ENCODE results near the gene WDR37. TPM values are rescaled to one million over a fixed set of nuclear protein-coding genes. Genes with fewer than 3 reads are reported as not detected.

The WDR37 gene
- total RNA-seq, 1 experiment from 2014 or later: 9.6 TPM

DNA sequence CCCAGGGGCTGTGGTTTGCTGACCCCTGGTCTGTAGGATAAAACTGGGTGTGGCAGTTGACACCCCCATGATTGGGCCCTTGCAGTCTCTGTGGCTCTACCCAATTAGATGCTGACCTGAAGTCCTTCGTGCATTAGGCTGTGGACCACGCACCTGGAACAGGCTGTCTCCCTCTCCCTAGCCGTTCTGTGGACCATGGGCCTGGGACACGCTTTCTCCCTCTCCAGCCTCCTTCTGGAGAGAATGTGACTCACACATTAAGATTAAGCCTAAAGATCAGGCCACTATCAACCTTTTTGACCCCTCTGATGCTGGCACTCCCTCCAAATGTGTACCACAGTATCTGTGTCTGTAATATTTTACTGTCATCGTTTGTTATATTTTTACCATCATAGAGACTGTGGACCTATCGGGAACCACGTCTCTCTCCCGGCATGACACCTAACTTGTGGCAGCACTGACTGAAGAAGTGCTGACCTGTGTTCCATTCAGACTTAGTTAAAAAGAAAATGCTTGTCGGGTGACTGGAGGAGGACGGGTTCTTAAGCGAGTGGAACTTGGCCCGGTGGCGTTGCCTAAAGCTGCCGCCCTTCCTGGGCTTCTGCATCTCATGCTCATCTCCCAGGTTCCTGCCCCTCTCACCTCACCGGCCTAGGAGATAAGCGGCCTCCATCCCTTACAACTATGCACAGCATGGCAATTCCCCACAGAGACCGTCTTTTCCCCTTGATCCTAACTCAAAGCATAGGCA, 92.8 kb downstream of the WDR37 start:
- no peaks in the 10 kb centered on the region for H3K4me1 ChIP-seq (ENCODE audit: control insufficient read depth, insufficient read depth, low read length)
- ATAC-seq (no peak), DNase-seq (ENCODE audit: low read depth, low spot score) (no peak)
- no peak for TF ChIP-seq SIN3A (IDR thresholded peaks at IDR 0.05; ENCODE audit: borderline replicate concordance, insufficient read depth, low read depth, low read length)
- TF ChIP-seq, protein P1, sequence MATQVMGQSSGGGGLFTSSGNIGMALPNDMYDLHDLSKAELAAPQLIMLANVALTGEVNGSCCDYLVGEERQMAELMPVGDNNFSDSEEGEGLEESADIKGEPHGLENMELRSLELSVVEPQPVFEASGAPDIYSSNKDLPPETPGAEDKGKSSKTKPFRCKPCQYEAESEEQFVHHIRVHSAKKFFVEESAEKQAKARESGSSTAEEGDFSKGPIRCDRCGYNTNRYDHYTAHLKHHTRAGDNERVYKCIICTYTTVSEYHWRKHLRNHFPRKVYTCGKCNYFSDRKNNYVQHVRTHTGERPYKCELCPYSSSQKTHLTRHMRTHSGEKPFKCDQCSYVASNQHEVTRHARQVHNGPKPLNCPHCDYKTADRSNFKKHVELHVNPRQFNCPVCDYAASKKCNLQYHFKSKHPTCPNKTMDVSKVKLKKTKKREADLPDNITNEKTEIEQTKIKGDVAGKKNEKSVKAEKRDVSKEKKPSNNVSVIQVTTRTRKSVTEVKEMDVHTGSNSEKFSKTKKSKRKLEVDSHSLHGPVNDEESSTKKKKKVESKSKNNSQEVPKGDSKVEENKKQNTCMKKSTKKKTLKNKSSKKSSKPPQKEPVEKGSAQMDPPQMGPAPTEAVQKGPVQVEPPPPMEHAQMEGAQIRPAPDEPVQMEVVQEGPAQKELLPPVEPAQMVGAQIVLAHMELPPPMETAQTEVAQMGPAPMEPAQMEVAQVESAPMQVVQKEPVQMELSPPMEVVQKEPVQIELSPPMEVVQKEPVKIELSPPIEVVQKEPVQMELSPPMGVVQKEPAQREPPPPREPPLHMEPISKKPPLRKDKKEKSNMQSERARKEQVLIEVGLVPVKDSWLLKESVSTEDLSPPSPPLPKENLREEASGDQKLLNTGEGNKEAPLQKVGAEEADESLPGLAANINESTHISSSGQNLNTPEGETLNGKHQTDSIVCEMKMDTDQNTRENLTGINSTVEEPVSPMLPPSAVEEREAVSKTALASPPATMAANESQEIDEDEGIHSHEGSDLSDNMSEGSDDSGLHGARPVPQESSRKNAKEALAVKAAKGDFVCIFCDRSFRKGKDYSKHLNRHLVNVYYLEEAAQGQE (IDR thresholded peaks at IDR 0.05; ENCODE audit: insufficient read depth in 1 of 2, low read depth in 2 of 2, low read length in 1 of 2): no peak
- no peak for TF ChIP-seq POLR2AphosphoS5 (IDR thresholded peaks at IDR 0.05; ENCODE audit: low read depth, low read length)
- TF ChIP-seq, protein P2, sequence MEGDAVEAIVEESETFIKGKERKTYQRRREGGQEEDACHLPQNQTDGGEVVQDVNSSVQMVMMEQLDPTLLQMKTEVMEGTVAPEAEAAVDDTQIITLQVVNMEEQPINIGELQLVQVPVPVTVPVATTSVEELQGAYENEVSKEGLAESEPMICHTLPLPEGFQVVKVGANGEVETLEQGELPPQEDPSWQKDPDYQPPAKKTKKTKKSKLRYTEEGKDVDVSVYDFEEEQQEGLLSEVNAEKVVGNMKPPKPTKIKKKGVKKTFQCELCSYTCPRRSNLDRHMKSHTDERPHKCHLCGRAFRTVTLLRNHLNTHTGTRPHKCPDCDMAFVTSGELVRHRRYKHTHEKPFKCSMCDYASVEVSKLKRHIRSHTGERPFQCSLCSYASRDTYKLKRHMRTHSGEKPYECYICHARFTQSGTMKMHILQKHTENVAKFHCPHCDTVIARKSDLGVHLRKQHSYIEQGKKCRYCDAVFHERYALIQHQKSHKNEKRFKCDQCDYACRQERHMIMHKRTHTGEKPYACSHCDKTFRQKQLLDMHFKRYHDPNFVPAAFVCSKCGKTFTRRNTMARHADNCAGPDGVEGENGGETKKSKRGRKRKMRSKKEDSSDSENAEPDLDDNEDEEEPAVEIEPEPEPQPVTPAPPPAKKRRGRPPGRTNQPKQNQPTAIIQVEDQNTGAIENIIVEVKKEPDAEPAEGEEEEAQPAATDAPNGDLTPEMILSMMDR (IDR thresholded peaks at IDR 0.05): no peak
- TF ChIP-seq TCF7L2 (IDR thresholded peaks at IDR 0.05; ENCODE audit: low read depth, low read length): no peak
- ChIA-PET CTCF (no interaction called here), POLR2A (no interaction called here)
- no TSS peak for BruUV-seq (replicated peaks)
- no peaks in the 10 kb centered on the region for H3K9me3 ChIP-seq (ENCODE audit: control insufficient read depth, insufficient read depth, low read depth, low read length)
- no peak overlapping the region for H3K4me3 ChIP-seq (ENCODE audit: low read depth in 2 of 2, low read length in 2 of 2)
- no peak overlapping the region for H3K27ac ChIP-seq (ENCODE audit: low read length)
- in situ Hi-C loops (cut with HindIII; ENCODE audit: low pct_unique_long_range_greater_than_20kb, low sequenced_read_pairs) (no loop called here), intact Hi-C loops (cut with micrococcal nuclease; ENCODE audit: unreplicated experiment) (no loop called here)
- no peaks in the 10 kb centered on the region for H3K27me3 ChIP-seq (ENCODE audit: control insufficient read depth, insufficient read depth, low read length)
- no peaks in the 10 kb centered on the region for H3K36me3 ChIP-seq (ENCODE audit: control insufficient read depth, insufficient read depth, low read length)

DNA sequence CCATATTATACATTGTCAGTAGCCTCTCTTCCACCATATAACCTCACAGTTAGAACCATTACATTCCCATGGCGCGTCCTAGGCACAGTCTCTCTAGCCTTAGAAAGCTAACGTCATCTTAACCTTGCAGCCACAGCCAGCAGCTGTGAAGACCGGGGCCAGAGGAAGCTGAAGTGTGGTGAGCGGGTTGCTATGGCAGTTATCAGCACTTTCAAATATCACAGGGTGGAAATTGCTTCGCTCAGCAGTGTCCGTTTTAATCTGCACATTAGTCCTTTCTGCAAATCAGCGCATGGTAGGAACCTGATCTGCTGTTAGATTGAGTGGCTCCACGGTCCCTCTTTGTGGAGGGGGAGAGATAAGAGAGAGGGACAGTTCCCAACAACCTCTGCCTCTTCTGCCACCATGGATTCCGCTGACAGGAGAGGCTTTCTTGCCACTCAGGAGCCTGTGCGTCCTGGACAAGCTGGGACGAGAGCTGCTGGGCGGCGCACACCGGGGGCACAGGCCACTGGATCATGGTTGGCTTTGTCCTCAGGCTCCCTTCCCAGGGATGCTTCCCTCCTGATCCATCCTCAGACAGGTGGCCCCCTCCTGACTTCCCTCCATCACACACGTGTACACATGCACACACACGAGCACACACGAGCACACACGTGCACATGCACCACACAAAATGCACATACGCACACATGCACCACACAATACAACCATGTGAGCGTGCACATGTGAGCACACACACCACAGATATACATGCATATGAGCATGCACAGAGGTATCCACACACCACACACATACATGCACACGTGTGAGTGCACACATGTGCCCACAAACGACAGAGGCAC, 93.8 kb downstream of the WDR37 start:
- Histone ChIP-seq H3K4me3 (ENCODE audit: low read depth in 2 of 2, low read length in 2 of 2) (no peak overlapping the region), H3K27me3 (ENCODE audit: control insufficient read depth, insufficient read depth, low read length) (no peaks in the 10 kb centered on the region), H3K36me3 (ENCODE audit: control insufficient read depth, insufficient read depth, low read length) (no peaks in the 10 kb centered on the region), H3K4me1 (ENCODE audit: control insufficient read depth, insufficient read depth, low read length) (no peaks in the 10 kb centered on the region), H3K9me3 (ENCODE audit: control insufficient read depth, insufficient read depth, low read depth, low read length) (no peaks in the 10 kb centered on the region), H3K27ac (ENCODE audit: low read length) (no peak overlapping the region)
- no peak for ATAC-seq
- CTCF ChIA-PET: no interaction called here
- no peak for DNase-seq (ENCODE audit: low read depth, low spot score)
- intact Hi-C loops (cut with micrococcal nuclease; ENCODE audit: unreplicated experiment): no loop called here
- TF ChIP-seq TCF7L2 (IDR thresholded peaks at IDR 0.05; ENCODE audit: low read depth, low read length): no peak
- TF ChIP-seq, protein P1 (IDR thresholded peaks at IDR 0.05; ENCODE audit: insufficient read depth in 1 of 2, low read depth in 2 of 2, low read length in 1 of 2): no peak
- TF ChIP-seq SIN3A (IDR thresholded peaks at IDR 0.05; ENCODE audit: borderline replicate concordance, insufficient read depth, low read depth, low read length): no peak
- TF ChIP-seq, protein P2 (IDR thresholded peaks at IDR 0.05): no peak
- no peak for TF ChIP-seq POLR2AphosphoS5 (IDR thresholded peaks at IDR 0.05; ENCODE audit: low read depth, low read length)
- in situ Hi-C loops (cut with HindIII; ENCODE audit: low pct_unique_long_range_greater_than_20kb, low sequenced_read_pairs): no loop called here
- BruUV-seq (replicated peaks): no TSS peak
- POLR2A ChIA-PET: no interaction called here
